Measurements from ENCODE around the gene ITGB1.
"Not testable (repeated sequence)": the region's sequence is repeated elsewhere in the genome, so short reads cannot be mapped to it uniquely, and the experiment has no call there.

Gene ITGB1

DNA sequence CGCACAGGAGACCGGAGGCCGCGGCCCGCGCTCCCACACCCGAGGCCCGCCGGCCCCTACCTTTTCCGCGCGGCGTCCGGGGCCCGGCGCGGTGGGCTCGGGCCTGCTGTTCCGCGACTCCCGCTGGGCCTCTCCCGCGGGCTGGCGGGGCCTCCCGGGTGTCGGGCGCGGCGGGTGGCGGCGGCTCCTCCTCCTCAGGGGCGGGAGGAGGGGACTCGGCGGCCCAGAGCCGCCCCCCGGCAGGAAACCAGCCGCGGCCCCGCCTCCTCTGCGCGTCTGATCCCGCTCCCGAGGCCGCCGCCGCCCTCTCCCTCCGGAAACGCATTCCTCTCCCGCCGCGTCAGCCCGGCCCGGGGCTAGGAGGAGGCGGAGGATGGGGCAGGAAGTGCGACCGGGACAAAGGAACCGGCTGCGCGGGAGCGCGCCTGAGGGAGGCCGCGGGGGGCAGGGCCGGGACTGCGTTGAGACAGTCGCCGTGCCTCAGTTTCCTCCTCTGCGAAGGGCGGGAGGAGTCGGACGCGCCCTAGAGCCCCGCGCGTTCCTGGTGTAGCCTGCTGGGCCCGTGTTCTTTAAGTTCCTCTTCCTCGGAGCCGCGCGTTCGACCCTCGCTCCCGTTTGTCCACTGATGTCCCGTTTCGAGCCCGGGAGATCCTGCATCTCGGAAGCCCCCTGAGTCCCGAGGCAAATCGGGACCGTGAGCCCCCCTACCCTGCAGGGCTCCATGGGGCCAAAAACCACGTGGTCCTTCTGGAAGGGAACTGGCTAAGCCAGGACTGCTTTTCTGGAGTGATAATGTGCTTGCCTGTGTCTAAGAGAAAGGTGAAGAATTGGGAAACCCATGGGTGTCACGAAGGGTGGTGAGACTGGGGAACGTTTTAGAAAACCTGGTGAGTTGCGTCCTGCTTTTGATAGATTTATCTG is at the start of gene ITGB1:
TSS of gene ITGB1 (minus strand) at position 146 of the 921 bp plus-strand sequence. CDS start 22,672 bp downstream, outside the sequence.
- peak within 1 kb of the TSS; percentile 96 for H3K27ac ChIP-seq
- DNase-seq (ENCODE audit: low read depth, low spot score) = peak; percentile 81

DNA sequence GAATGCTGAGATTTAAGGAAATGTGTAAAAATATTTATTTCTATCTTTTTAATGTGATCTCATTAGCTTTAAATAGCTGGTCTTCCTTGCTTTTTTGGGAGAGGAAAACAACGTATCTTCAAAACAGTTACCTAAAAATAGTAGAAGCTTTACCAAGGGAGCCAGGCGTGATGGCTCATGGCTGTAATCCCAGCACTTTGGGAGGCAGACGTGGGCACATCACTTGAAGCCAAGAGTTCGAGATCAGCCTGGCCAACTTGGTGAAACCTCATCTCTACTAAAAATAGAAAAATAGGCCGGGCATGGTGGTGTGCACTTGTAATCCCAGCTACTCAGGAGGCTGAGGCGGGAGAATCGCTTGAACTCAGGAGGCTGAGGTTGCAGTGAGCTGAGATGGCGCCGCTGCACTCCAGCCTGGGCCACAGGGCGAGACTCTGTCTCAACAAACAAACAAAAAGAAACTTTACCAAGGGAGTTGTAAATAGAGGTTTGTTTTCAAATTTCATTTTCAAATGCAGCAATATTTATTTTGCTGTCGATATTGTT is 48.4 kb upstream of the ITGB1 start:
- H3K27ac ChIP-seq = peak overlapping the region; percentile 96
- no peak for DNase-seq (ENCODE audit: low read depth, low spot score)

DNA sequence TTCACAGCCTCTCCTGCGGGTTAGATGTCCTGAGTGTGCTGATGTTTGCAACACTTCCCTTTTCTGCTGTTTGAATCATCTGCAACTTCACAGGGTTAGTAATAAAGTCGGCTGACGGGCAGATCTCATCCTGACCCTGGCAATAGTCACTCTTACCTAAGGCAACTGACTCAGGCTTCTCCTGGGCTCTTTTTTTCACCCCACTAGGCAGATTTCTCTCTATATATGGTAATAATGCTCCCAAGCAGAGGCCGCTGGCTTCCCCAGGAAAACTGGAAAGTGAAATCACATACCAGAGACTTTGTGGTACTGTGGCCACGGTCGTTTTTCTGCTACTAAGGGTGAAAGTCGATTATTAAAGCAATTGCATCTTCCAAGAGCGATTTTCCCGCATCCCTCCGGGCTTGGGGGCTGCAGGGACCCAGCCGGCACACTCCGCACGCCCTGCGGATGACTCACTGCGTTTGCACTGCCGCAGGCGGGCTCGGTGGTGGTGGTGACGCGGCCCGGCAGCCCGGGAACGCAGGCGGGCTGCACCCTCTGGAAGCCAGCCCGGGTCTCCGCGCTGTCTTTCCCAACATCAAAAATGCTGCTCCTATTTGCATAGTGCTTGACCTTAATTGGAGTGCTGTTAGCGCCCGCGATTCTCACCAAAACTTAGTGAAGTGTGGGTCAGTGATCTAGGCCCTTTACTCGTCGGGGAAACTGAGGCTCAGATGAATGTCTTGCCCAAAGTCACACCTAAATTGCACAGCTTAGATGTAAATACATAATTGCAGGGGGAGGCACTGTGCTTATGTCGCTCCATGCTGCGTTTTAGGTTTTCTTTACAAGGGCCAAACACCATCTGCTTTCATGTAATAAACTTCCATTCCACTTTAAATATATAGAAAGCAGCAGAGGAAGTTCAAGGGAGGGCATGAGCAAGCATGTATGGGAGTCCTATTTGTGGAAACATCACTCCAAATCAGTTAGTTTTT is 47.6 kb upstream of the ITGB1 start:
- peak overlapping the region; percentile 96 for H3K27ac ChIP-seq

DNA sequence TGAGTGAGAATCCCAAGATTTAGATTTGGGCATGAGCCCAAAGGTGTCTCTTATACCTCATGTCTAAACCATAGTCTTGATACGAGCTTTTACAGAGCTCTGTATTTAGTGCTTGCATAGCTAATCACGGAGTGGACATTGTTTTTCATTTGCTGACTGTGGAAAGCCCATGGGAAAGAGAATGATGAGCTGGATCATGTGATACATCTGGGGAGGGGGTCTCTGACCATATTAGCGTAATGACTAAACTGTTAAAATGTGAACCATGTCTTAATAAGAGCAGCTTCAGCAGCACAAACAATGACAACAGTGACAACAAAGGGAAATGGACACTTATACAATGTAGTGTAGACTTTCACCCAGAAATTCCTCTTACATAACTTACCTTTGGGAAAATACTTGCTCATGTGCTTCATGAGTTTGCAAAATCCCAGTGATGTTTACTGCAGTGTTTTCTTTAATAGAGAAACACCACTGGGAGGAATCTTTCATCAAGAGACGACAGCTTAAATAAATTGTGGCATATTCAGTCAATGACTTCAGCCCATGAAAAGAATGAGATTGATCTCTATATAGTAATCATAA is 44.0 kb upstream of the ITGB1 start:
- DNase-seq (ENCODE audit: low read depth, low spot score) = no peak
- no peak overlapping the region for H3K27ac ChIP-seq

More for the DNA sequence above, 47.6 kb upstream of the ITGB1 start:
- peak; percentile 93 for DNase-seq (ENCODE audit: low read depth, low spot score)

DNA sequence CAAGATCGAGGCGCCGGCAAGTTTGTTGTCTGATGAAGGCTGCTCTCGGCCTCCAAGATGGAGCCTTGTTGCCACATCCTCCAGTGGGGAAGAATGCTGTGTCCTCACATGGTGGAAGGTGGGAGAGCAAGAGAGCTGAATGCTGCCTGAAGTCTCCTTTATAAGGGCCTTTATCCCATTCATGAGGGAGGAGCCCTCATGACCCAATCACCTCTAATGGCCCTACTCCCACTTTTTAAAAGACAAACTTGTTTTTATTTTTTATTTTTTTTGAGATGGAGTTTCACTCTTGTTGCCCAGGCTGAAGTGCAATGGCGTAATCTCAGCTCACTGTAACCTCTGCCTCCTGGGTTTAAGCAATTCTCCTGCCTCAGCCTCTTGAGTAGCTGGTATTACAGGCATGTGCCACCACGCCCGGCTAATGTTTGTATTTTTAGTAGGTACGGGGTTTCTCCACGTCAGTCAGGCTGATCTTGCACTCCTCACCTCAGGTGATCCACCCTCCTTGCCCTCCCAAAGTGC is 40.1 kb upstream of the ITGB1 start:
- not testable (repeated sequence) for DNase-seq (ENCODE audit: low read depth, low spot score)

DNA sequence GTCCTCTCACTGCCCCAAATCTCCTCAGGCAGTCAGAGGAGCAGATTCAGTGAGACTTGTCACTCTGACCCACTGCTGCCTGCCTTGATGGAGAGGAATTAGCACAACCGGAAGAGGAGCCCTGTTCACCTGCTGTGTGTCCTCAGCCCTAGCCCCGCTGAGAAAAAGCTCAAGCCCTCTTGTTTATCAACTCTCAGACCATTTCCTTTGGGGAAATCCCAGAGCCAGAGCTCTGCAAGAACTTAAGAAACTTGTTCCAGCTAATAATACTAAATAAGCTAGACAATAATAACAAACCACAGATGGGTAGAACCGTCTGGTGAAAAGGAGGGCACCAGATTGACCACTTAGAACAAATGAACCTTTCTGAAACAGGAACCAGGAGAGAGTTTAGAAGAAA is 37.7 kb upstream of the ITGB1 start:
- no peak overlapping the region for H3K27ac ChIP-seq
- DNase-seq (ENCODE audit: low read depth, low spot score) = no peak

More for the DNA sequence above, 40.1 kb upstream of the ITGB1 start:
- peak overlapping the region; percentile 70 for H3K27ac ChIP-seq

DNA sequence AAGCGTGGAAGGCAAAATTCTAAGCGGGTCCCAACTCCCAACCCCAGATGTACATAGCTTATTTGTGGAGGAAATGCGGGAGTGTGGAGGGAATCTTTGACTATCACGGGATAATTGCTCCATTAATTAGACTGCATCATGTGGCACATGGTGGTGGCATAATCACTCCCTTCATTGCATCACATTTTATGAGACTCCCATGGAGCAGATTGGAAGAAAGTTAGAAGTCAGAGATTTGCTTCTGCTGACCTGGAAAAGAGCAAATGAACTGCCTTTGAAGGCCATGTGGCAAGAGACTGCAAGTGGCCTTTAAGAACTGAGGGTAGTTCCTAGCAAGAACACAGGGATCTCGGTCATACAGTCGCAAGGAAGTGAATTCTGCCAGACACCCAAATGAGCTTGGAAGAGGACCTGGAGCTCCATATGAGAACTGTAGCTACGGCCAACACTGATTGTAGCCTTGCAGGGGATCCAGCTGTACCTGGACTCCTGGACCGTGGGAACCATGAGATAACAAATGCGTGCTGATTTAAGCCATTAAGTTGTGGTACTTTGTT is 37.1 kb upstream of the ITGB1 start:
- H3K27ac ChIP-seq = no peak overlapping the region
- DNase-seq (ENCODE audit: low read depth, low spot score) = no peak

DNA sequence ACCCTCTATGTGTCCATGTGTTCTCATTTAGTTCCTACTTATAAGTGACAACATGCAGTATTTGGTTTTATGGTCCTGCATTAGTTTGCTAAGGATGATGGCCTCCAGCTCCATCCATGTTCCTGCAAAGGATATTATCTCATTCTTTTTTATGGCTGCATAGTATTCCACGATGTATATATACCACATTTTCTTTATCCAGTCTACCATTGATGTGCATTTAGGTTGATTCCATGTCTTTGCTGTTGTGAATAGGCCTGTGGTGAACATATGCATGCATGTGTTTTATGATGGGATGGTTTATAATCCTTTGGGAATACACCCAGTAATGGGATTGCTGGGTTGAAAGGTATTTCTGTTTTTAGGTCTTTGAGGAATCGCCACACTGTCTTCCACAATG is 36.6 kb upstream of the ITGB1 start:
- DNase-seq (ENCODE audit: low read depth, low spot score); H3K27ac ChIP-seq: not testable (repeated sequence)

DNA sequence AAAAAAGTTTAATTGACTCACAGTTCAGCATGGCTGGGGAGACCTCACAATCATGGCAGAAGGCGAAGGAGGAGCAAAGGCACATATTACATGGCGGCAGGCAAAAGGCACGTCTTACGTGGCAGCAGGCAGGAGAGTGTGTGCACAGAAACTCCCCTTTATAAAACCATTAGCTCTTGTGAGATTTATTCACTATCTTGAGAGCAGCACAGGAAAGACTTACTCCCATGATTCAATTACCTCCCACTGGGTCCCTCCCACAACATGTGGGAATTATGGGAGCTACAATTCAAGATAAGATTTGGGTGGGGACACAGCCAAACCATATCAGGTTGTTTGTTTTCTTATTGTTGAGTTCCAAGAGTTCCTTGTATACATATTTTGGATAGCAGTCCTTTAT is 34.3 kb upstream of the ITGB1 start:
- not testable (repeated sequence) for DNase-seq (ENCODE audit: low read depth, low spot score); H3K27ac ChIP-seq

DNA sequence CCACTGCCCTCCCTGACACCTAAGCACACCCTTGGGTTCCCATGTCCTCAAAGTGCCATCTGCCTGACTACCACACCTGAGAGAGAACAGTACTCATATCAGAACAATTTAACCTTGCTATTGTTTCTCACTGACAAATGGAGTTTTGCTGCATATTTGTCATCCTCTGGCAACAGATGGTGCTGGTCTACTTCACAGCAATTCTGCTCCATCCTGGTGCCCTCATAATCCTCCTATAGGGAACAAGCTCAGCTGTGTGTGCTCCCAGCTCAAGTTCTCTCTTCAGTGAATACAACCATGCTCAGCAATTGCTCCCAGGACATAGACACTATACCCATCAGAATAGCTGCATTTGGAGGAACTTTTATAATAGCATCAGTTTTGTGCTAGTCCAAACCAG is 32.8 kb upstream of the ITGB1 start:
- DNase-seq (ENCODE audit: low read depth, low spot score) = no peak
- H3K27ac ChIP-seq = no peak overlapping the region

DNA sequence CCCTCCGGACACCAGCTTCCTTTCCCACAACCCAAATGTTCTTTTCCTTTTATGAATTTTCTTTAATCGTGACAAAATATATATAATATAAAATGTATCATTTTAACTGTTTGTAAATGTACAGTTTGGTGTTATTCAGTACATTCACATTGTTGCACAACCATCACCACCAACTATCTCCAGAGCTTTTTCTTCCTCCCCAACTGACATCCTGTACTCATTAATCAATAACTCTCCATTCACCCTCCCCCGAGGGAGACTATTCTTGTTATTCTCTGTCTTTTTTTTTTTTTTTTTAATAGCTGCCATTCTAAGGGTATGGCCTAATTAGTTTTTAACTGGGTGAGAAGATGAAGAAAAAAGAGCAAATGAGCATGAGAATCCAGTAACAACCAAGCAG is 30.6 kb upstream of the ITGB1 start:
- DNase-seq (ENCODE audit: low read depth, low spot score) = no peak
- no peak overlapping the region for H3K27ac ChIP-seq

DNA sequence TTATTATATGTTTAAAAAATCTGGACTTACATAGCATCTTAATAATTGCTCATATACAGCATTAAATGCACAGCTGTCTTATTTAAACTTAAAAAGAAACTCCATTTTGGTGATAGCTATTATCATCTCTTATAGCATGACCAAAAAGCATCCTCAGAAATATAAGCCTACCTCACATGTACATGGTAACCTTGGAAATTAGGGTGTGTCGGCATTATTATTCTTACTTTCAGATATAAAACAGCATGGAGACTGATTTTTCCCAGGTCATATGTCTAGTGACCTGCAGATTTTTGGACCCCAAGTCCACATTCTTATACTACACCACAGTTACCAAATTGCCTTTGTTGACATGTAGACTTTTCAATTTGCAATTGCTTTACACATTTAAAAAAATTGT is 29.1 kb upstream of the ITGB1 start:
- no peak for DNase-seq (ENCODE audit: low read depth, low spot score)
- H3K27ac ChIP-seq = no peak overlapping the region

DNA sequence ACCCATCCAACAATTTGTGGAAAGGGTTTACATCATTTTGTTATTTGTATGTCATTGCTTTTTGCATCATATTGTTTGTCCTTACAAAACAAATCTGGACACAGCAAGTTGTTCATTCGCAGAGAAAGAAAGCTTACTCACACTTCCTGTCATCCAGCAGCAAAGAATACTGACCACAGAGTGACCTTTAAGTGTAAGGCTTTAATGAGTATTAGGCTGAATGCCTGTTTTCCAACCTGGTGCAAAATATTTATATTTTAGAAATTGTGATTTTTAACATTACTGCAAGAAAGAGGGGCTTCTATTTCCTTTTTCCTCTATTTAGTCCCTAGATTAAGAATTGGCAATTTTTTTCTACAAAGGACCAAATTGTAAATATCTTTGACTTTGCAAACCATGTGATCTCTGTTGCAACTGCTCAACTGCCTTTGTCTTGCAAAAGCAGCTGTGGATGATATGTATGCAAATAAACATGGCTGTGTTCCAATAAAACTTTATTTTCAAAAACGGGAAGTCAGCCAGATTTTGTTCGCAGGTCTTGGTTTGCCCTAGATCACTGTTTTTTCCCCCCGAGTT is 27.8 kb upstream of the ITGB1 start:
- no peak for DNase-seq (ENCODE audit: low read depth, low spot score)
- peak overlapping the region; percentile 99 for H3K27ac ChIP-seq

DNA sequence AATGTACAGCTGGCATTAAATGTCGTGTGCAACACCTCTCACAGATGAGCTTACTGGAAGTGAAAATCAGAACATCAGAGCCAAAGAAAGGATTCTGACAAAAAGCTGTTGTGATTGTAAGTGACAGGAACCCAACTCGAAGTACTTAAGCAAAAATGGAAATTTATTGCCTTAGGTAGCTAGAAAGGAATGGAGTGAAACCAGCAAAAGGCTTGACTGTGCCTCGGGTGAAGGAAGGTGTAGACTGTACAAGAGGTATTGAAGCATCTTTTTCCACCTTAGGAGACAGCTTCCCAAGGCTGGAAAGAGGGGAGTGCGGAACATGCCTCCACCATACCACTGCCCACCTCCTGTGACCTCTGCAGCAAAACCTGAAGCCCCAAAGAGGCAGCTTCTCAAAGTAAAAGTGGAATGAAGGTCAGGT is 27.3 kb upstream of the ITGB1 start:
- DNase-seq (ENCODE audit: low read depth, low spot score) = no peak
- peak overlapping the region; percentile 99 for H3K27ac ChIP-seq

DNA sequence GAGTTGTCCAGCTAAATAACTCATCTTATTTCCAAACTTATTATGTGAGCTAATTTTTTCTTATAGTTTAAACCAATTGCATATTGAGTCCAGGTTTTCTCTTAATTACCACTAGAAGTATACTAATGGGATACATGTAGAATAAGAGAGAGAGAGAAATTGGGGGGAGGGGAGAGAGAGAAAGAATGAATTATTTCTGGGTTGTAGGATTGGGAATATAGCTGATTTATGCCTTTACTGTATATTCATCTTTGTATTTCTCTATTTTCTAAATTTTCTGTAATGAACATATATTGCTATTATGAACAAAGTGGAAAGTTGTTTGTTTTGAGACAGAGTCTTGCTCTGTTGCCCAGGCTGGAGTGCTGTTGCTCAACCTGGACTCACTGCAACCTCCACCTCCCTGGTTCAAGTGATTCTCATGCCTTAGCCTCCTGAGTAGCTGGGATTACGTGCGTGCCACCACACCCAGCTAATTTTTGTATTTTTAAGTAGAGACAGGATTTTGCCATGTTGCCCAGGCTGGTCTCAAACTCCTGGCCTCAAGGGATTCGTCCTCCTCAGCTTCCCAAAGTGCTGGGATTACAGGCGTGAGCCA is 26.1 kb upstream of the ITGB1 start:
- no peak for DNase-seq (ENCODE audit: low read depth, low spot score)
- H3K27ac ChIP-seq = peak overlapping the region; percentile 99

DNA sequence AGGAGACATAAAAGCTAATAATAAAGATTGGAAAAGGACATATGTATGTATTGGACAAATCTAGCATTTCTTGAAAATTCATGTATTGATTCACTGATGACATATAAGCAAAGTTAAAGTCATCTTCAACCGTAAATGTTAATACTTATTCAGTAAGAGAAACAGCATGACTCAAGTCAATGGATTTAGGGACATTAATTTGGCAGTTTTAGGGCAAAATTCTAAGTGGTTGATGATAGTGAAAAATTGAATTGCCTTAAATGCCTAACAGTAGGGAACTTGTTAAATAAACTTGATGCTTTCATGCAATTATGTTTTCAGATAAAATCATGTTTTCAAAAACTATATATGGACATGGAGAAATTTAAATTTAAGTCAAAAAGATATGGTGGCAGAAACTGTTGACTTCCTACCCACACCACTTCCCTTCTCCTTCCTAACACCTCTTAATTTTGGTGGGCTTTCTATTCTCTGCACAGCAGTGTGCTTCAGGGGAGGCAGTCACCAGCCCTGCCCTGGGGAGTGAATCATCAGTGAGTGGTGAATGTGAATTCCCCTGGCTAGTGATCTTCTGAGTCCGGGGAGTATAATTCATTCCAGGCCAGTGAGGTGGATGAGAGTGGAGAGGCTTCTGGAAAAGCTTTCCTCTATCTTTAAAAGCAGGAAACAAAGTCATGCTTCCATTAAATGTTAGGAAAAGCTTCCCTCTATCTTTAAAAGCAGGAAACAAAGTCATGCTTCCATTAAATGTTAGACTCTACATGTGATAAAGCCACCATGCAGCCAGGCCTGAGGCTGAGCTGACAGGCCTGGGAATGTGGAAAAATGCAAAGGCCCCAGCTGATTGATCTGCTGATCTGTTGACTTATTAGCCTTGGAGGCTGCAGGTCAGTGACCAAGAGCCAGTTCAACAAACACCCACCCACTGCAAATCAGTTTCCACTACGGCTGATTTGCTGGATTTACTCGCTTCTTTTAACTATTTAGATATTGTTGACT is 25.2 kb upstream of the ITGB1 start:
- DNase-seq (ENCODE audit: low read depth, low spot score) = peak; percentile 72
- H3K27ac ChIP-seq = peak overlapping the region; percentile 99

DNA sequence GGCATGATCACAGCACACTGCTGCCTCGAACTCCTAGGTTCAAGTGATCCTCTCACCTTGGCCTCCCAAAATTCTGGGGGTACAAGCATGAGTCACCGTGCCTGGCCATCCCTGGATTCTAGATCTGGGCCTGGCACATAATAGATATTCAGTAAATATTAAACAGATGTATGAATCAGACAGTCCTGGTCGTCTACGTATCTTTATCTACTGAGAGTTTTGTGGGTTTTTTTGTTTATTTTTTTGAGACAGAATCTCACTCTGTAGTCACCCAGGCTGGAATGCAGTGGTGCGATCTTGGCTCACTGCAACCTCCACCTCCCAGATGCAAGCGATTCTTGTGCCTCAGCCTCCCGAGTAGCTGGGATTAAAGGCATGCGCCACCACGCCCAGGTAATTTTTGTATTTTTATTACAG is 24.3 kb upstream of the ITGB1 start:
- H3K27ac ChIP-seq = peak overlapping the region; percentile 99
- DNase-seq (ENCODE audit: low read depth, low spot score) = no peak

DNA sequence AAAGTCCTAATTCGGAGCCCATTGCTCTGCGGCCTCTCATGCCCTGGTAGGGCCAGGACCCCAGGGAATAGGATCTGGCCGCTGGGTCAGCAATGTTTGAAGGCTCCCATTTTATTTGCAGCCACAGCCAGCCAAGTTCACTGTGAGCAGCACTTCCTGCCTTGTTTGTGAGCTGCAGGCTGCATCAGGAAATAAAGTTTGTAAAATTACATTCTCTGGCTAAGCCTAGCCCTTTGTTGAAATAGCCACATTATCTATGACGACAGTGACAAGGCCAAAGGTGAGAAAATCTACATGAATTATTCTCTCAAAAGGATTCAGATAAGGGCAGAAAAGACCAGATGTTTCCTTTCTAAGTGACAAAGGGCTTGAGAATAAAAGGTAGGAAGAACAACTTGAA is 23.7 kb upstream of the ITGB1 start:
- H3K27ac ChIP-seq = peak overlapping the region; percentile 99
- DNase-seq (ENCODE audit: low read depth, low spot score) = no peak

Data from epithelial cell of prostate (primary cell).